ENCODE data around the gene IFNW1. TPM values are rescaled to one million over a fixed set of nuclear protein-coding genes. Genes with fewer than 3 reads are reported as not detected.
"Not testable (repeated sequence)": the region's sequence is repeated elsewhere in the genome, so short reads cannot be mapped to it uniquely, and the experiment has no call there.

The IFNW1 gene
- total RNA-seq, result not detected in 2 replicates
- long read RNA-seq, result 0 reads

DNA sequence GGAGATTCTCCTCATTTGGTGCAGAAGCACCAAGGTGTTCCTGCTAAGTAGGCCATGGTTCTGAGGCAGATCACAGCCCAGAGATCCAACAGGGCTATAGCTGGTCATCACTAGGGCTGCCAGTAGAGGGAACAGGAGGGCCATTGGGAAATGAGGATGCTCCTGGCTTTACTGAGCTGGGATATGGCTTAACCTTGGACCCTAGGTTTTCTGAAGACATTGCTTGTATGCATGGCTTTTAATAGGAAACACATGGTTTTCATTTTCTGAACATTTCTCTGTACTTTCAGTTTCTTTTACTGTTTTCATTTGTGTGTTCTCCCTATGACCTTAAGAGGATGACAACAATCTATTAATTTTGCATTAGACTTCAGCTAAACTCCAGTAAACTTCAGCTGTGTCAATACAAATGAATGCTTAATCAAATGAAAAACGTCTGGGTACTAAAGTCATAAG, at the start of gene IFNW1:
Gene IFNW1 (minus strand): TSS at position 406 of the 456 bp plus-strand sequence. CDS start 262 bp downstream, at position 144.
- Mint-ChIP-seq H3K27ac (ENCODE audit: unreplicated experiment) (no peak within 1 kb of the TSS), H3K36me3 (ENCODE audit: unreplicated experiment) (no peaks in the 10 kb centered on the region), H3K9me3 (ENCODE audit: unreplicated experiment) (no peaks in the 10 kb centered on the region), H3K4me3 (ENCODE audit: unreplicated experiment) (no peak within 1 kb of the TSS), H3K27me3 (ENCODE audit: unreplicated experiment) (peaks cover 20% of the 10 kb centered on the region), H3K4me1 (ENCODE audit: unreplicated experiment) (no peaks in the 10 kb centered on the region)
- no peak for DNase-seq (ENCODE audit: extremely low spot score, unreplicated experiment)
- TF ChIP-seq, protein P1, sequence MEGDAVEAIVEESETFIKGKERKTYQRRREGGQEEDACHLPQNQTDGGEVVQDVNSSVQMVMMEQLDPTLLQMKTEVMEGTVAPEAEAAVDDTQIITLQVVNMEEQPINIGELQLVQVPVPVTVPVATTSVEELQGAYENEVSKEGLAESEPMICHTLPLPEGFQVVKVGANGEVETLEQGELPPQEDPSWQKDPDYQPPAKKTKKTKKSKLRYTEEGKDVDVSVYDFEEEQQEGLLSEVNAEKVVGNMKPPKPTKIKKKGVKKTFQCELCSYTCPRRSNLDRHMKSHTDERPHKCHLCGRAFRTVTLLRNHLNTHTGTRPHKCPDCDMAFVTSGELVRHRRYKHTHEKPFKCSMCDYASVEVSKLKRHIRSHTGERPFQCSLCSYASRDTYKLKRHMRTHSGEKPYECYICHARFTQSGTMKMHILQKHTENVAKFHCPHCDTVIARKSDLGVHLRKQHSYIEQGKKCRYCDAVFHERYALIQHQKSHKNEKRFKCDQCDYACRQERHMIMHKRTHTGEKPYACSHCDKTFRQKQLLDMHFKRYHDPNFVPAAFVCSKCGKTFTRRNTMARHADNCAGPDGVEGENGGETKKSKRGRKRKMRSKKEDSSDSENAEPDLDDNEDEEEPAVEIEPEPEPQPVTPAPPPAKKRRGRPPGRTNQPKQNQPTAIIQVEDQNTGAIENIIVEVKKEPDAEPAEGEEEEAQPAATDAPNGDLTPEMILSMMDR (IDR thresholded peaks at IDR 0.05), result peak; percentile 15

DNA sequence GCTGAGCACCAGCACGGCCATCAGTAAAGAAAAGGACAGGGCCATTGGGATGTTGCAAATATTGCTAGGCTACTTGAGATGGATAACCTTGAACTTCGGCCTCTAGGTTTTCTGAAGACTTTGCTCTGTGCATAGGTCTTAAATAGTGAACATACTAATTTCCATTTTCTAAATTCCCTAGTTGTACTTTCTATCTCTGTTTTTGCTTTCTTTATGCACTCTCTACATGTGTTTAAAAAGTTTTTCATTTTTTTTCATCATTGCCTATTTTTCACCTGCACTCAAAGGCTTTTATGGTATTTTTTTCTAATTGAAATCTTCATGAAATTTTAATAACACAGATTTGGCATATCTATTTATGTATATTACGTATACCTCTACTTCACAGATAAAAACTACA, 45.9 kb upstream of the IFNW1 start, which contains the start of gene IFNA4:
Gene IFNA4 (minus strand): TSS at position 101 of the 400 bp plus-strand sequence. CDS start 56 bp downstream, at position 45.
- DNase-seq (ENCODE audit: extremely low spot score, unreplicated experiment); H3K4me3 Mint-ChIP-seq (ENCODE audit: unreplicated experiment); H3K4me1 Mint-ChIP-seq (ENCODE audit: unreplicated experiment); H3K27ac Mint-ChIP-seq (ENCODE audit: unreplicated experiment); H3K9me3 Mint-ChIP-seq (ENCODE audit: unreplicated experiment); H3K36me3 Mint-ChIP-seq (ENCODE audit: unreplicated experiment): not testable (repeated sequence)
- peaks cover 35% of the 10 kb centered on the region for H3K27me3 Mint-ChIP-seq (ENCODE audit: unreplicated experiment)

DNA sequence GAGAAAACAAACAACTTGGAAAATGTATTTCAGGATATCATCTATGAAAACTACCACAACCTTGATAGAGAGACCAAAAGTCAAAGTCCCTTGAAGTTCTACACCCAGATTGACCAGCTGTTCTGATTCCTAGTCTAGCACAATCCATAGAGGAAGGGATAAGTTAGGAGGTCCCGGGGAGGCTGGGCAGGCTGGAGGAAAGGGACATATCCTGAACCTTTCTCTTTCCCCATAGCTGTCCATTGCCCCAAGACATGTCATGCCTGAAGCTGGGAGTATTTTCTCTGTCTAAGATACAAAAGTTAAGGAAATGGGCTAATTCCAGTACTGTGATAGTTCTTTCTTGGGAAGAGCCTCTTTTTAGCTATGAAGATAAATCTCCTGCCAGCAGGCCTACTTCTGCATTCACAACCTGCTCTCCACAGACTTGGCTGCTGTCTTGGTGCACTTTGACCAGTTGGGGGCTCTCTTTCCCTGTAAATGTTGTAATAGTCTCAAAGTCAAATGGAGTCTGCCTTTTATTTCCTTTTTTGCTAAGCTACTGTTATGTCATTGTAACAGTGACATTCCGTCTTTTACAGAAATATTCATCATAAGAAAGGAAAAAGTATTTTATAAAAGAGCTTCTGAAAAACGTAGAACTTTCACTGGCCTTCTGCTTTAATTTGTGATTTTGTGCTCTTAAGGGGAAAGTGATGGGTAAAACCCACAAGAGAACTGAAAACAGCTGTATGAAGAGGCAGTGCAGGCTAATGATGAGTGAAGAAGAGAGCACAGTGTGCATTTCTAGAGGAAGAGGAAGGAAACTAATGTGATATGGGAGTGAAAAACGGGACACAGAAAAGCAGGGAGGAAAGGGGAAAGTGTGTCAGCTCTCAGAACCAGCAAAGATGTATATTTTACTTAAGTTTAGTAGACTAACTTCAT, 41.4 kb upstream of the IFNW1 start:
- not testable (repeated sequence) for H3K4me1 Mint-ChIP-seq (ENCODE audit: unreplicated experiment); DNase-seq (ENCODE audit: extremely low spot score, unreplicated experiment); H3K4me3 Mint-ChIP-seq (ENCODE audit: unreplicated experiment); H3K9me3 Mint-ChIP-seq (ENCODE audit: unreplicated experiment); H3K27ac Mint-ChIP-seq (ENCODE audit: unreplicated experiment); H3K36me3 Mint-ChIP-seq (ENCODE audit: unreplicated experiment)
- TF ChIP-seq, protein P1 (IDR thresholded peaks at IDR 0.05), result peak; percentile 35
- peaks cover 24% of the 10 kb centered on the region for H3K27me3 Mint-ChIP-seq (ENCODE audit: unreplicated experiment)

DNA sequence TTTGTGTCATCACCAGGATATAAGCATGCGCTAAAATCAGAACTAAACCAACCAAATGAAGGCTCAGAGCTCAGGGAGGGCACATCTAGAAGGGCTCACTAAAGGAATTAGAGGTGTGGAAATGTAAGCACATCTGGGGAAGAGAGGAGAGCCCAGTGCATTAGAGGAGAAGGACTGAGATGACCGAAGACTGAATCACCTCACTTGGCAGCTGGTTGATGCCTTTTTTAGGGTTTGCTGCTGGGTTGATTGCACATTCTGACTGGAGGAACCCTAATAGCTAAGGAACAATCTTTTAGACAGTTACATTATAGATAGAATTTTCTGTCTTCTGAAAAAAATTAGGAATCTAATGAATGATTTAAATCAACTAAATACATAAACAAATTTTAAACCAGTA, 33.0 kb upstream of the IFNW1 start:
- no peaks in the 10 kb centered on the region for H3K36me3 Mint-ChIP-seq (ENCODE audit: unreplicated experiment)
- H3K4me1 Mint-ChIP-seq (ENCODE audit: unreplicated experiment), result no peaks in the 10 kb centered on the region
- TF ChIP-seq, protein P1 (IDR thresholded peaks at IDR 0.05), result no peak
- no peaks in the 10 kb centered on the region for H3K9me3 Mint-ChIP-seq (ENCODE audit: unreplicated experiment)
- H3K27ac Mint-ChIP-seq (ENCODE audit: unreplicated experiment), result no peak overlapping the region
- H3K27me3 Mint-ChIP-seq (ENCODE audit: unreplicated experiment), result peaks cover 53% of the 10 kb centered on the region
- no peak overlapping the region for H3K4me3 Mint-ChIP-seq (ENCODE audit: unreplicated experiment)
- no peak for DNase-seq (ENCODE audit: extremely low spot score, unreplicated experiment)

DNA sequence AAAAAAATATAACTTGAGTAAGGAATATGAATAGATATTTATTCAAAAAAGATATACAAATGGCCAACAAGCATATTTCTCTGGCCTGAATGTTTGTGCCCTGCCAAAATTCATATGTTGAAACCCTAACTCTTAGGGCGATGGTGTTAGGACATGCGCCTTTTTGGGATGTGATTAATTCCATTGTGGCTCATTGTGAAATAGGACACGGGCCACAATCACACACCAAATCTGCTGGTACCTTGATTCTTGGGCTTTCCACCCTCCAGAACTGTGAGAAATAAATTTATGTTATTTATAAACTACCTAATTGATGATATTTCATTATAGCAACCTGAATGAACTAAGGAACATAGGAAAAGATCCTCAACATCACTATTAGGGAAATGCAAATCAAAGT, 30.5 kb upstream of the IFNW1 start:
- peaks cover 70% of the 10 kb centered on the region for H3K27me3 Mint-ChIP-seq (ENCODE audit: unreplicated experiment)
- TF ChIP-seq, protein P1 (IDR thresholded peaks at IDR 0.05), result no peak
- no peaks in the 10 kb centered on the region for H3K9me3 Mint-ChIP-seq (ENCODE audit: unreplicated experiment)

More for the DNA sequence above, 30.5 kb upstream of the IFNW1 start:
- Mint-ChIP-seq H3K4me3 (ENCODE audit: unreplicated experiment) (no peak overlapping the region), H3K4me1 (ENCODE audit: unreplicated experiment) (no peaks in the 10 kb centered on the region), H3K27ac (ENCODE audit: unreplicated experiment) (no peak overlapping the region), H3K36me3 (ENCODE audit: unreplicated experiment) (no peaks in the 10 kb centered on the region)
- DNase-seq (ENCODE audit: extremely low spot score, unreplicated experiment), result no peak
